Neural cell (in vitro differentiated cells): ENCODE measurements around the gene PTPRG. TPM values are rescaled to one million over a fixed set of nuclear protein-coding genes. Genes with fewer than 3 reads are reported as not detected.

ENCODE experiments used
- H2AFZ ChIP-seq: fragments of 200-600, 300-800 bp; sonication (generic), shearing (Covaris generic); 2 replicates; pipeline ENCODE4 v1.6.0; 2014; ENCODE audit warnings: low read depth, mild to moderate bottlenecking, antibody characterized with exemption, low read length, moderate library complexity
- H3F3A ChIP-seq: fragments of 200-600 bp; shearing (Covaris generic); 2 replicates; pipeline ENCODE4 v1.6.1; 2016; ENCODE audit warnings: mild to moderate bottlenecking, moderate library complexity, mixed read lengths, antibody characterized with exemption, low read length; ENCODE audit not compliant: insufficient read depth, poor library complexity, severe bottlenecking
- H3K27ac ChIP-seq: fragments of 200-600, 300-800 bp; sonication (generic), shearing (Covaris generic); 2 replicates; pipeline ENCODE4 v1.5.1; 2014; ENCODE audit warnings: mild to moderate bottlenecking, low read length, moderate library complexity
- H3K27me3 ChIP-seq: fragments of 300-800, 200-600 bp; sonication (generic), shearing (Covaris generic); 2 replicates; pipeline ENCODE4 v1.6.0; 2014; ENCODE audit warnings: mild to moderate bottlenecking, low read depth, low read length, moderate library complexity; ENCODE audit not compliant: insufficient read depth
- H3K36me3 ChIP-seq: fragments of 300-800, 200-600 bp; sonication (generic), shearing (Covaris generic); 2 replicates; pipeline ENCODE4 v1.5.1; 2014; ENCODE audit warnings: mild to moderate bottlenecking, antibody characterized with exemption, low read length, moderate library complexity; ENCODE audit not compliant: insufficient read depth
- H3K4me2 ChIP-seq: fragments of 300-800, 200-600 bp; sonication (generic), shearing (Covaris generic); 2 replicates; pipeline ENCODE4 v1.6.0; 2014; ENCODE audit warnings: mild to moderate bottlenecking, low read length
- H3K4me3 ChIP-seq: fragments of 300-800, 200-600 bp; sonication (generic), shearing (Covaris generic); 2 replicates; pipeline ENCODE4 v1.5.1; 2014; ENCODE audit warnings: mild to moderate bottlenecking, low read length, moderate library complexity
- H3K79me2 ChIP-seq: fragments of 200-600 bp; shearing (Covaris generic); replicated peaks from 2 replicates; pipeline ENCODE4 v1.6.0; 2014; ENCODE audit warnings: mild to moderate bottlenecking, low read length, moderate library complexity; ENCODE audit not compliant: insufficient read depth
- H3K9ac ChIP-seq: fragments of 300-800, 200-600 bp; sonication (generic), shearing (Covaris generic); 2 replicates; pipeline ENCODE4 v1.6.1; 2016; ENCODE audit warnings: mild to moderate bottlenecking, low read length, mixed read lengths
- H3K9me2 ChIP-seq: fragments of 200-600 bp; shearing (Covaris generic); 2 replicates; pipeline ENCODE4 v1.6.1; 2016; ENCODE audit warnings: mild to moderate bottlenecking, low read length, mixed read lengths; ENCODE audit not compliant: insufficient read depth
- H3K9me3 ChIP-seq: fragments of 200-600, 300-800 bp; sonication (generic), shearing (Covaris generic); 2 replicates; pipeline ENCODE4 v1.6.1; 2016; ENCODE audit warnings: mild to moderate bottlenecking, mixed run types, low read length, moderate library complexity, mixed read lengths
- H4K20me1 ChIP-seq: fragments of 200-600 bp; shearing (Covaris generic); 2 replicates; pipeline ENCODE4 v1.6.1; 2016; ENCODE audit warnings: mild to moderate bottlenecking, mixed run types; ENCODE audit not compliant: insufficient read depth
- EP300 ChIP-seq: fragments of 450-650 bp; conservative IDR thresholded peaks from 2 replicates; pipeline ENCODE4 v1.6.1; 2014; ENCODE audit warnings: antibody characterized with exemption, mild to moderate bottlenecking, moderate library complexity; ENCODE audit not compliant: poor library complexity, severe bottlenecking
- EZH2 ChIP-seq: fragments of 200-600, 300-800 bp; shearing (Covaris generic), sonication (generic); IDR thresholded peaks from 2 replicates; pipeline ENCODE4 v1.6.1; 2014; ENCODE audit warnings: antibody characterized with exemption, low read length, borderline replicate concordance, mild to moderate bottlenecking; ENCODE audit not compliant: insufficient read depth, poor library complexity, severe bottlenecking
- MXI1 ChIP-seq: fragments of 450-650 bp; conservative IDR thresholded peaks from 2 replicates; pipeline ENCODE4 v1.6.1; 2014; ENCODE audit warnings: antibody characterized with exemption, mild to moderate bottlenecking; ENCODE audit not compliant: poor library complexity, severe bottlenecking
- POLR2AphosphoS5 ChIP-seq: IDR thresholded peaks from 2 replicates; pipeline ENCODE4 v1.6.1; 2012
- RAD21 ChIP-seq: fragments of 450-650 bp; conservative IDR thresholded peaks from 2 replicates; pipeline ENCODE4 v1.6.1; 2014; ENCODE audit warnings: antibody characterized with exemption, mild to moderate bottlenecking, moderate library complexity
- SMC3 ChIP-seq: fragments of 450-650 bp; conservative IDR thresholded peaks from 2 replicates; pipeline ENCODE4 v1.6.1; 2014; ENCODE audit warnings: antibody characterized with exemption, mild to moderate bottlenecking, moderate library complexity; ENCODE audit not compliant: poor library complexity
- TAF1 ChIP-seq: IDR thresholded peaks from 2 replicates; pipeline ENCODE4 v1.6.1; 2012; ENCODE audit warnings: low read depth
- polyA plus RNA-seq: library from polyadenylated mRNA; depleted of rRNA; stranded (reverse); fragments of >200 nt; gene quantifications from 2 replicates; pipeline ENCODE4 v1.2.3, GENCODE V29; 2014
- TF ChIP-seq, protein P1 (sequence below): fragments of 450-650 bp; IDR thresholded peaks from 2 replicates; pipeline ENCODE4 v1.5.1; 2014; ENCODE audit warnings: antibody characterized with exemption, mild to moderate bottlenecking, moderate library complexity; ENCODE audit not compliant: poor library complexity, severe bottlenecking
- TF ChIP-seq, protein P2 (sequence below): IDR thresholded peaks from 2 replicates; pipeline ENCODE4 v1.6.1; 2012; ENCODE audit warnings: borderline replicate concordance

The PTPRG gene
- polyA plus RNA-seq, 1 donor from 2014 or later, result 33.1 TPM

- Histone ChIP-seq H3K79me2 (no peaks in the 10 kb centered on the region), H3K27ac (no peak overlapping the region), H3K36me3 (no peaks in the 10 kb centered on the region), H3K4me3 (no peak overlapping the region), H3K9me3 (no peaks in the 10 kb centered on the region), H3K9me2 (no peaks in the 10 kb centered on the region), H4K20me1 (no peaks in the 10 kb centered on the region), H3K27me3 (no peaks in the 10 kb centered on the region), H3F3A (no peaks in the 10 kb centered on the region), H2AFZ (no peak overlapping the region), H3K4me2 (no peak overlapping the region), H3K9ac (no peak overlapping the region)
- TF ChIP-seq EP300 (no peak), SMC3 (no peak), RAD21 (no peak), MXI1 (no peak), POLR2AphosphoS5 (no peak), EZH2 (no peak), TAF1 (no peak)
- TF ChIP-seq, protein P1, sequence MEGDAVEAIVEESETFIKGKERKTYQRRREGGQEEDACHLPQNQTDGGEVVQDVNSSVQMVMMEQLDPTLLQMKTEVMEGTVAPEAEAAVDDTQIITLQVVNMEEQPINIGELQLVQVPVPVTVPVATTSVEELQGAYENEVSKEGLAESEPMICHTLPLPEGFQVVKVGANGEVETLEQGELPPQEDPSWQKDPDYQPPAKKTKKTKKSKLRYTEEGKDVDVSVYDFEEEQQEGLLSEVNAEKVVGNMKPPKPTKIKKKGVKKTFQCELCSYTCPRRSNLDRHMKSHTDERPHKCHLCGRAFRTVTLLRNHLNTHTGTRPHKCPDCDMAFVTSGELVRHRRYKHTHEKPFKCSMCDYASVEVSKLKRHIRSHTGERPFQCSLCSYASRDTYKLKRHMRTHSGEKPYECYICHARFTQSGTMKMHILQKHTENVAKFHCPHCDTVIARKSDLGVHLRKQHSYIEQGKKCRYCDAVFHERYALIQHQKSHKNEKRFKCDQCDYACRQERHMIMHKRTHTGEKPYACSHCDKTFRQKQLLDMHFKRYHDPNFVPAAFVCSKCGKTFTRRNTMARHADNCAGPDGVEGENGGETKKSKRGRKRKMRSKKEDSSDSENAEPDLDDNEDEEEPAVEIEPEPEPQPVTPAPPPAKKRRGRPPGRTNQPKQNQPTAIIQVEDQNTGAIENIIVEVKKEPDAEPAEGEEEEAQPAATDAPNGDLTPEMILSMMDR, result no peak
- TF ChIP-seq, protein P2, sequence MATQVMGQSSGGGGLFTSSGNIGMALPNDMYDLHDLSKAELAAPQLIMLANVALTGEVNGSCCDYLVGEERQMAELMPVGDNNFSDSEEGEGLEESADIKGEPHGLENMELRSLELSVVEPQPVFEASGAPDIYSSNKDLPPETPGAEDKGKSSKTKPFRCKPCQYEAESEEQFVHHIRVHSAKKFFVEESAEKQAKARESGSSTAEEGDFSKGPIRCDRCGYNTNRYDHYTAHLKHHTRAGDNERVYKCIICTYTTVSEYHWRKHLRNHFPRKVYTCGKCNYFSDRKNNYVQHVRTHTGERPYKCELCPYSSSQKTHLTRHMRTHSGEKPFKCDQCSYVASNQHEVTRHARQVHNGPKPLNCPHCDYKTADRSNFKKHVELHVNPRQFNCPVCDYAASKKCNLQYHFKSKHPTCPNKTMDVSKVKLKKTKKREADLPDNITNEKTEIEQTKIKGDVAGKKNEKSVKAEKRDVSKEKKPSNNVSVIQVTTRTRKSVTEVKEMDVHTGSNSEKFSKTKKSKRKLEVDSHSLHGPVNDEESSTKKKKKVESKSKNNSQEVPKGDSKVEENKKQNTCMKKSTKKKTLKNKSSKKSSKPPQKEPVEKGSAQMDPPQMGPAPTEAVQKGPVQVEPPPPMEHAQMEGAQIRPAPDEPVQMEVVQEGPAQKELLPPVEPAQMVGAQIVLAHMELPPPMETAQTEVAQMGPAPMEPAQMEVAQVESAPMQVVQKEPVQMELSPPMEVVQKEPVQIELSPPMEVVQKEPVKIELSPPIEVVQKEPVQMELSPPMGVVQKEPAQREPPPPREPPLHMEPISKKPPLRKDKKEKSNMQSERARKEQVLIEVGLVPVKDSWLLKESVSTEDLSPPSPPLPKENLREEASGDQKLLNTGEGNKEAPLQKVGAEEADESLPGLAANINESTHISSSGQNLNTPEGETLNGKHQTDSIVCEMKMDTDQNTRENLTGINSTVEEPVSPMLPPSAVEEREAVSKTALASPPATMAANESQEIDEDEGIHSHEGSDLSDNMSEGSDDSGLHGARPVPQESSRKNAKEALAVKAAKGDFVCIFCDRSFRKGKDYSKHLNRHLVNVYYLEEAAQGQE, result no peak
Measured at GRCh38 chr3:62133015-62133414, 571.6 kb downstream of the PTPRG start.

DNA sequence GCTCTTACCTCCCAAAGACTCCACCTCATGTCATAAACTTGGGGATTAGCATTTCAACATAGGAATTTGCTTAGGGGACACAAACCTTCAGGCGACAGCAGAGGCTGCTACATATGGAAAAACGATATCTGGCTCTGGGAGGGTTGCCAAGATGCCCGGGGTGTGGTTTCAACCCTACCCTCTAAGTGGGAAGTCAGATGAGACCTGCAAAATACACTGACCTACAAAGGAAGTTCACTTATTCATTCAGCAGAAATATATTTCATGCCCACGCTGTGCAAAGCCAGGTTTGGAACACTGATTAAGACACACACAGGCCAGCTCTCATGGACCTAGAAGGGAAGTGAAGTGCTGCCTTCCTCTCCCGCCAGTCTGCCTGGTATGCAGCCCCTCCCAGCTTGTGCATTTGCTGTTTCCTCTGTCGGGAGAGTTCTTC is 572.7 kb downstream of the PTPRG start:
- no peaks in the 10 kb centered on the region for H3K36me3 ChIP-seq
- TF ChIP-seq, protein P2, result no peak
- TF ChIP-seq, protein P1, result no peak
- TF ChIP-seq EZH2 (no peak), EP300 (no peak), SMC3 (no peak), POLR2AphosphoS5 (no peak), MXI1 (no peak), TAF1 (no peak), RAD21 (no peak)
- no peaks in the 10 kb centered on the region for H4K20me1 ChIP-seq
- no peak overlapping the region for H3K9ac ChIP-seq
- H3K27ac ChIP-seq, result no peak overlapping the region
- no peak overlapping the region for H2AFZ ChIP-seq
- no peaks in the 10 kb centered on the region for H3K79me2 ChIP-seq
- no peaks in the 10 kb centered on the region for H3K9me3 ChIP-seq
- no peaks in the 10 kb centered on the region for H3K27me3 ChIP-seq
- no peaks in the 10 kb centered on the region for H3F3A ChIP-seq
- H3K9me2 ChIP-seq, result no peaks in the 10 kb centered on the region
- no peak overlapping the region for H3K4me3 ChIP-seq
- no peak overlapping the region for H3K4me2 ChIP-seq
